NOMO-1 treated with dmso at 0.1 percent for 144 hours (cell line): ENCODE measurements around the gene CTNND2.
"Not testable (repeated sequence)": the region's sequence is repeated elsewhere in the genome, so short reads cannot be mapped to it uniquely, and the experiment has no call there.

Experiments
- DNase-seq: peaks from one replicate; lab custom pipeline; 2025; ENCODE audit not compliant: unreplicated experiment; lab: John Stamatoyannopoulos, UW

The CTNND2 gene

GRCh38 chr5:11681796-11682195 is 222.4 kb downstream of the CTNND2 start:
- DNase-seq = no peak

- no peak for DNase-seq
Observed at GRCh38 chr5:11679676-11680075, 224.6 kb downstream of the CTNND2 start.

- DNase-seq = no peak
Observed at GRCh38 chr5:11675184-11675583, 229.1 kb downstream of the CTNND2 start.

GRCh38 chr5:11672385-11673085 is 231.7 kb downstream of the CTNND2 start:
- no peak for DNase-seq

GRCh38 chr5:11658376-11658775 is 245.9 kb downstream of the CTNND2 start:
- DNase-seq = no peak

- no peak for DNase-seq
Observed at GRCh38 chr5:11656916-11657315, 247.3 kb downstream of the CTNND2 start.

GRCh38 chr5:11655681-11656080 is 248.6 kb downstream of the CTNND2 start:
- DNase-seq = no peak

GRCh38 chr5:11650936-11651335 is 253.3 kb downstream of the CTNND2 start:
- no peak for DNase-seq

GRCh38 chr5:11646141-11646540 is 258.1 kb downstream of the CTNND2 start:
- DNase-seq = no peak

GRCh38 chr5:11642438-11642837 is 261.8 kb downstream of the CTNND2 start:
- no peak for DNase-seq

GRCh38 chr5:11640158-11640873 is 263.9 kb downstream of the CTNND2 start:
- no peak for DNase-seq

- no peak for DNase-seq
Observed at GRCh38 chr5:11622785-11623184, 281.5 kb downstream of the CTNND2 start.

- DNase-seq = no peak
Observed at GRCh38 chr5:11620172-11620571, 284.1 kb downstream of the CTNND2 start.

- DNase-seq = no peak
Observed at GRCh38 chr5:11619339-11620024, 284.8 kb downstream of the CTNND2 start.

GRCh38 chr5:11617080-11617479 is 287.2 kb downstream of the CTNND2 start:
- no peak for DNase-seq

- not testable (repeated sequence) for DNase-seq
Observed at GRCh38 chr5:11616624-11617023, 287.6 kb downstream of the CTNND2 start.

GRCh38 chr5:11611011-11611410 is 293.2 kb downstream of the CTNND2 start:
- no peak for DNase-seq

GRCh38 chr5:11609570-11610303 is 294.5 kb downstream of the CTNND2 start:
- DNase-seq = no peak

- DNase-seq = no peak
Observed at GRCh38 chr5:11608530-11608929, 295.7 kb downstream of the CTNND2 start.

- no peak for DNase-seq
Observed at GRCh38 chr5:11607944-11608483, 296.2 kb downstream of the CTNND2 start.

- no peak for DNase-seq
Observed at GRCh38 chr5:11602298-11602697, 301.9 kb downstream of the CTNND2 start.
